22Rv1 (cell line): Measurements from ENCODE around the gene FGFR1OP2.

Source experiments
- H3K27ac ChIP-seq: fragments of 450-650 bp; 2 replicates; pipeline ENCODE4 v1.5.1; 2017
- ZFX ChIP-seq: fragments of 450-650 bp; IDR thresholded peaks from 2 replicates; pipeline ENCODE4 v1.6.1; 2017; ENCODE audit warnings: antibody characterized with exemption, borderline replicate concordance
- TF ChIP-seq, protein P1 (sequence below): fragments of 450-650 bp; IDR thresholded peaks from 2 replicates; pipeline ENCODE4 v1.5.1; 2017; ENCODE audit warnings: mild to moderate bottlenecking

The FGFR1OP2 gene

DNA sequence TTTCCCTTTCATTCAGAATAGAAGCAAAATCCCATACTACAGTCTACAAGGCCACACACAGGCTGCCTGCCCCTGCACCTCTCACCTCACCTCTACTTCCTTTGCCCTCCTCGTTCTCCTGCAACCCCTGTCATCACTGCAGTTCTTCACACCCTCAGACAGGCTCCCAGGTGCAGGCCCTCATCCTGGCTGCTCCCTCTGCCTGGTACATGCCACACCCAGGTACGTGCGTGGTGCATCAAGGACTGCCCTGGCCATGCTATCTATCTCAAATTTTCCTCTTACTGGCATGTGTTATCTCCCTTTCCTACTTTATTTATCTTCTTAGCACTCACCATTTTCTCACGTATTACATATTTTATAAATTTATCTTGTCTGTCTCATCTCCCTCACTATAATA, 51.6 kb downstream of the FGFR1OP2 start:
- no peak overlapping the region for H3K27ac ChIP-seq
- TF ChIP-seq, protein P1, sequence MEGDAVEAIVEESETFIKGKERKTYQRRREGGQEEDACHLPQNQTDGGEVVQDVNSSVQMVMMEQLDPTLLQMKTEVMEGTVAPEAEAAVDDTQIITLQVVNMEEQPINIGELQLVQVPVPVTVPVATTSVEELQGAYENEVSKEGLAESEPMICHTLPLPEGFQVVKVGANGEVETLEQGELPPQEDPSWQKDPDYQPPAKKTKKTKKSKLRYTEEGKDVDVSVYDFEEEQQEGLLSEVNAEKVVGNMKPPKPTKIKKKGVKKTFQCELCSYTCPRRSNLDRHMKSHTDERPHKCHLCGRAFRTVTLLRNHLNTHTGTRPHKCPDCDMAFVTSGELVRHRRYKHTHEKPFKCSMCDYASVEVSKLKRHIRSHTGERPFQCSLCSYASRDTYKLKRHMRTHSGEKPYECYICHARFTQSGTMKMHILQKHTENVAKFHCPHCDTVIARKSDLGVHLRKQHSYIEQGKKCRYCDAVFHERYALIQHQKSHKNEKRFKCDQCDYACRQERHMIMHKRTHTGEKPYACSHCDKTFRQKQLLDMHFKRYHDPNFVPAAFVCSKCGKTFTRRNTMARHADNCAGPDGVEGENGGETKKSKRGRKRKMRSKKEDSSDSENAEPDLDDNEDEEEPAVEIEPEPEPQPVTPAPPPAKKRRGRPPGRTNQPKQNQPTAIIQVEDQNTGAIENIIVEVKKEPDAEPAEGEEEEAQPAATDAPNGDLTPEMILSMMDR: no peak
- no peak for TF ChIP-seq ZFX

DNA sequence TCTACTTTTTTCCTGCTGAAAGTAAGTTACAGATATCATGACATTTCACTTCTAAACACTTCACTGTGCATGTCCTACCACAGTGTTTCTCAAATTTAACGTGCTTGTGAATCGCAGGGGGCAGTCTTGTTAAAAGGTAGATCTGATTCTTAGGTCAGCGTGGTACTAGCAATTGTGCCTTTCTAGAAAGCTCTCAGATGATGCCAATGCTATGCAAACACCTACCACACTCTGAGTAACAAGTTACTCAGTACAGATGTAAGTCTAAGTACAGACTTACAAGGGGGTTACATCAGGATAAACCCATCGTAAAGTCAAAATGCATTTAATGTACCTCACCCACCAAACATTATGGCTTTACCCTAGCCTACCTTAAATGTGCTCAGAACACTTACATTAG, 53.6 kb downstream of the FGFR1OP2 start:
- no peak overlapping the region for H3K27ac ChIP-seq

DNA sequence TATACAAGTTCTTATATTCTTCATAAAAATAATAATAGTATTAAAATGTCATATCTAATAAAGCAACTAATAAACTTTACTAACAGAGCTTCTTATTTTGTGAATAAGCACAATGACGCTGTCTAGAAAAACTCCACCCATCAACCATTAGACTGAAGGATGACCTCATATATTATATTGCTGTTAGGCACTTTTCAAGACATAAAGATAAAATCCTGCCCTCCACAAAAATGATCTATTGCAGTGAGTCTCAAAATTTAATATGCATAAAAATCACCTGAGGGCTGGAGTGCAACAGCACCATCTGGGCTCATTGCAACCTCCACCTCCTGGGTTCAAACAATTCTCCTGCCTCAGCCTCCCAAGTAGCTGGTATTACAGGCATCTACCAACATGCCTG, 55.8 kb downstream of the FGFR1OP2 start:
- H3K27ac ChIP-seq: no peak overlapping the region
- TF ChIP-seq, protein P1: no peak
- TF ChIP-seq ZFX: no peak

More for the DNA sequence above, 53.6 kb downstream of the FGFR1OP2 start:
- TF ChIP-seq, protein P1: no peak
- no peak for TF ChIP-seq ZFX

DNA sequence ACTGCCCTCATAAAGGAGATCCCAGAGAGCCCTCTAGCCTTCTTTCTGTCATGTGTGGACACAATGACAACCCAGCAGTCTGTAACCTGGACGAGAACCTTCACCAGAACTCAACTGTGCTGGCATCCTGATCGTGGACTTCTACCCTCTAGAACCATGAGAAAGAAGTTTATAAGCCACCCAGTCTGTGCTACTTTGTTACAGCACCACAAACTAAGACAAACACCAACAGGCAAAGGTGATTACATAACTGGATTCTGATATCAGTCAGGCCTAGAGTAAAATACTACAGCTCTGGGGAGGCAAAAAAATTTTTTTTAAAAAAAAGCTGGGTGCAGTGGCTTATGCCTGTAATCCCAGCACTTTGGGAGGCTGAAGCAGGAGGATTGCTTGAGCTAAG, 57.4 kb downstream of the FGFR1OP2 start:
- TF ChIP-seq, protein P1: no peak
- H3K27ac ChIP-seq: no peak overlapping the region

DNA sequence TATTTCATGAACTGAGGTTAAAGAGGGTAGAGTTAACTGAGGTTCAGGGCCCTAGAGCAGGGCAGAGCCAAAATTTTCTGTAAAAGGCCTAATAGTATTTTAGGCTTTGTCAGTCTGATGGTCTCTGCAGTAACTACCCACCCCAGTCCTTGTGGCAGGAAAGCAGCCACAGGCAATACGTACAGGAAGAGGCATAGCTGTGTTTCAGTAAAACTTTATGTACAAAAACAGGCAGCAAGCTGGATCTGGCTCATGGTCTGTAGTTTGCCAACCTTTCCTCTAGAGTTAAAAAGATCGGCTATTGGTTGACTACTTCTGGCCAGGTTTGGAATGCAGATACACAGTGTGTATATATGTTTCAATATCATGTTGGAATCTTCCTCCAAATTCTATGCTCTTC, 58.7 kb downstream of the FGFR1OP2 start:
- TF ChIP-seq ZFX: no peak
- TF ChIP-seq, protein P1: no peak
- H3K27ac ChIP-seq: no peak overlapping the region

DNA sequence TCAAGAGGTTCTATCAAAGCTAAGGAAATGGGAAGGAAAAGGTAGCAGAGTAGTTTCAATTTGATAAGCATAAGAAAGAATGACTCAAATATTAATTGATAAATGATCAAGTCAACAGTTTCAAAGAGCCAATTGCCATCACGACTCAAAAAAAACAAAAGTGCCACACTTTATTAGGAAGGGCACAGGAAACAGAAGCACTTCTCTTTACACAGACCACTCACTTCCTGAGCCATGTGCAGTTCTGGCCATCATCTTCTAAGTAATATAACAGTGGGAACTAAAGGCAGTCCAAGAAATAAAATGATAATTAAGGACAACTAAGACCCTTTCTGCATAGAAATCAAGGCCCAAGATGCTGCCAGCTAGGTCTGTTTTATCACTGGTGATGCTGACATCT, 62.7 kb downstream of the FGFR1OP2 start:
- H3K27ac ChIP-seq: no peak overlapping the region
- TF ChIP-seq, protein P1: no peak
- TF ChIP-seq ZFX: no peak

DNA sequence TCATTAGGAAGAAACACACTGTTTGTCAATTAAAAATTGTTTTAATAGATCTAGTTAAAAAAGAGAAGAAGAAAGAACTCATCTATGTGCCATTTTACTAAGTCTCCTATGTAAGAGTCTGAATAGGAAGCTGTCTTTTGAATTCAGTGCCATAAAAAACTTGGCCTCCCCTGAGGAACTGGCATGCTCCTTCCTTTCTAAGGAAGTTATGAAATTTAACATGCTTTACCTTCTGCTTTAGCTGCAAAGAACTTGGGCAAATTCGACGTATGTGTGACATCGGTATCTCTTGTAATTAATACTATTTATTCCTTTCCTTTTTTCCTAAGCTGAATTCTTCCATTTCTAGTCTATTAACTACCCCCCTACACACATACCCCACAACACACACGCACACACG, 63.4 kb downstream of the FGFR1OP2 start:
- no peak for TF ChIP-seq ZFX
- TF ChIP-seq, protein P1: no peak
- H3K27ac ChIP-seq: no peak overlapping the region
